GM21529 (cell line): ENCODE results near the gene STK11IP.

Source experiments
- ATAC-seq: cut with Tn5 transposase; IDR thresholded peaks from one replicate; pipeline ENCODE4 v1.9.1; 2021; ENCODE audit not compliant: unreplicated experiment

STK11IP gene

GRCh38 chr2:219614076-219614860, 16.6 kb downstream of the STK11IP start:
- no peak for ATAC-seq

- no peak for ATAC-seq
Observed at GRCh38 chr2:219615036-219615435, 17.4 kb downstream of the STK11IP start.

- ATAC-seq: no peak
Observed at GRCh38 chr2:219615894-219616293, 18.2 kb downstream of the STK11IP start.

DNA sequence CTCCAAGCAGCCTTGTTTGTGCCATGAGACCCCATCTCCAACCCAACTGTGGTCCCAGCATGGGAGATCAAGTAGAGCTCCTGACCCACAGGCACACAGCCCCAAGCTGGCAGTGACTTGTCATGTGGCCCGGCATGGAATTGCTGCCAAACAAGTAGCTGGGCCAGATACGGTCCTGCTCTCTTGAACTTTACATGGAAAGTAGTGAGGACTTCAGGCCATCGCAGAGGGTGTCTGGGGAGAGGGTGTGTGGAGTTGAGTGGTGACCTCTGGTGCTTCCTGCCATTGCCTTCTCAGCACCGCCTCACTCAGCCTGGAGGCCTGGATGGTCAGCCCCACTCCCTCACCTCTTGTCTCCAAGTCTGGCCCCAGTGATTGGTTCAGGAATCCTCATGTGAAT, 18.9 kb downstream of the STK11IP start:
- ATAC-seq: no peak

GRCh38 chr2:219618733-219619122, 21.1 kb downstream of the STK11IP start:
- ATAC-seq: no peak

- ATAC-seq: no peak
Observed at GRCh38 chr2:219619235-219619634, 21.6 kb downstream of the STK11IP start.

- no peak for ATAC-seq
Observed at GRCh38 chr2:219620546-219620945, 22.9 kb downstream of the STK11IP start.

DNA sequence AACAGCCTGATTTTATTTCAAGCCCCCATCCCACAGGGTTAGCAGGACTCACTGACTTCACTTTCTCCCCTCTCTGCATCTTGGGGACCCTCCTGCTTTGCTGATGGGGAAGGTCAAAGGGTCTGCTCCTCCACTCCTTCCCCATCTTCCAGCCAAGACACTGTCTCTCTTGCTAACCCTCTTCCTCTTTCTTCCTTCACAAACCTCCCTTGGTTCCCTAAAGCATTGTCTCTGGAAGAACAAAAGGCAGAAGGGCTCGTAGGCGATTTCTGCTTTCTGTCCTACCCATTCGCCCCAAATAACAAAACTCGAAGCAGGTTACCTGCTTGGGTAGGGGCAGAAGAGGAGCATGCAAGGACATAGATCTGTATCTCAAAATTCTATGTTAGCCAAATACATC, 24.3 kb downstream of the STK11IP start:
- ATAC-seq: no peak

DNA sequence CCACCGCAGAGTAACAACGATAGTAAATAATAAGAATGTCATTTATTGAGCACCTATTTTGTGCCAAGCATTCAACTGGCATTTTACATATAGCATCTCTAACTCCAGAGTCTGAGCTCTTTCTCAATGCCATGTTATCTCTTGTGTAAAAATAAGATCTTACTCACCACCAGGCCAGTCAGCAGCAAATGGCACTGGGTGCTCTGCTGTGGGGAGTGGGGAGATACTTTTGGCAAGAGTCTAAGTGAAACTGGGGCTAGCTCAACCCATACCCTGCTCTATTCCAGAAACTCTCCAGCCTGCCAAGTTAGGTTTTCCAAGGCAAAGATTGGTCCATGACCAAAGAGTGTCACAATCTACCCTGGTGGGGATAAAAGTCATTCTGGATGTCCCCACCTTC, 24.8 kb downstream of the STK11IP start:
- no peak for ATAC-seq

DNA sequence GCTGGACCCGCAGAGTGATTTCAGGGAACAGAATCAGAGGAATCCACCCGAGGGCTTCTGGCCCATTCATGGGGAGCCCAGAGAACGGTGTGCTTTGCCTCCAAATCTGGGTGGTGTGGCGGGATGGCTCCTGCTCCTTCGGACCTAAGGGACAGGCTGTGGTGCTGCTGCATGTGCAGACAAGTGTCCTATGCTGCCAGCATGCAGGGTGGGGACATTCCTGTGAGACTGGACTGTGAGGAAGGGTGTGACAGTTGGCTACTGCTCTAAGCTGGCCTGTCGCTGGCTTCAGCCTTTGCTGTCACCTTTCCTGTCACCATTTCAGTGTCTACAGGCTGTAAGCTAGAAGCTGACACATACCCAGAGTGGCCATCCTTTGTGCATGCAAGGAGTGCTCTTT, 26.9 kb downstream of the STK11IP start:
- ATAC-seq: no peak

DNA sequence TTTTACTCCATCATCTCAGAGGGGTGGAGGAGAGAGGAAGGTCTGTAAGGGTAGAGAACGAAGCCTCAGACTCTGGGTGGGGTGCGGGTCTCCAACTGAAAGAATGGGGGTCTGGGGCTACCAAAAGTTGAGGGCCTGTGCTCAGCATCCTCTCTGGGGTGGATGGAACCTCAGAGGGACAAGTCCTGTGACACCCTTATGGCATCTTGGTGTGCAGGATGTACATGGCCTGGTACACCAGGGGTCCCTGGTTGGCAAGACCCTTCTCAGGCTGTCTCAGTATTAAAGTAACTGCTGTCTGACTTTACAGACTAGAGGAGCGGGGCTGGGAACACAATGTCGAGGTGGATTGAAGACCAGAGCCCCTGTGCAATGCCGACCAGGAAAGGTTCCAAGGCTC, 27.5 kb downstream of the STK11IP start:
- no peak for ATAC-seq

GRCh38 chr2:219626540-219626939, 28.9 kb downstream of the STK11IP start:
- ATAC-seq: no peak

- ATAC-seq: no peak
Observed at GRCh38 chr2:219627103-219628100, 29.7 kb downstream of the STK11IP start, which contains the start of gene SLC4A3. SLC4A3 (plus strand) TSS chr2:219627630; CDS start chr2:219627993, 363 bp downstream.

GRCh38 chr2:219628235-219628985, 30.8 kb downstream of the STK11IP start:
- ATAC-seq: no peak

DNA sequence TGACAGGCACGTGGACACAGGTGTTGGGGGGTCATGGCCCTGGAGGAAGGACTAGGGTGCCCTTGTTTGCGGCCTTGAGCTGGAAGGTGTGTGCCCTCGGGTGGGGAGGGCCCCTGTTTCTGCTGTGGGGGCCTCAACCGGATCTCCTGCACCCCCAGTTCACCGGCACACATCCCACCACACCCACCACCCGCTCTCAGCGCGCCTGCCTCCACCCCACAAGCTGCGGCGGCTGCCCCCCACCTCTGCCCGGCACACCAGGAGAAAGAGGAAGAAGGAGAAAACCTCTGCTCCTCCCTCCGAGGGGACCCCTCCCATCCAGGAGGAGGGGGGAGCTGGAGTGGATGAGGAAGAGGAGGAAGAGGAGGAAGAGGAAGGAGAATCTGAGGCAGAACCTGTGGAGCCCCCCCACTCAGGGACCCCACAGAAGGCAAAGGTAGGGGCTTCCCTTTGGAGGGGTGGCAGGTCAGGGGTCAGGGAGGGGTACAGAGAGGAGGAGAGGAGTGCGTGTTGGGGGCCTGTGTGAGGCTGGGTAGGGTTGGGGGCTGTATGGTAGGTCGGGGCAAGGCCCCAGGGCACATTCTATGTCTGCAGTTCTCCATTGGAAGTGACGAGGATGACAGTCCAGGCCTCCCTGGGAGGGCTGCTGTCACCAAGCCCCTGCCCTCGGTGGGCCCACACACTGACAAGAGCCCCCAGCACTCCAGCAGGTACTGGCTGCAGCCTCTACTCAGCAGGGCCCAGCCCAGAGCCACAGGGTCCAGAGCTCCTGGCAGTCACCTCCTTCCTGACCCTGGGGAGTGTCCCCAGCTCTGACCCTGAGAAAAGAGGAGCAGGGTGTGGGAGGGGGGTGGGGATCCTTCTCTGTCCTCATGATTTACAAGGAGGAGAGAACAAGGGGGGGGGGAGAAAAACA, 31.6 kb downstream of the STK11IP start:
- ATAC-seq: no peak

DNA sequence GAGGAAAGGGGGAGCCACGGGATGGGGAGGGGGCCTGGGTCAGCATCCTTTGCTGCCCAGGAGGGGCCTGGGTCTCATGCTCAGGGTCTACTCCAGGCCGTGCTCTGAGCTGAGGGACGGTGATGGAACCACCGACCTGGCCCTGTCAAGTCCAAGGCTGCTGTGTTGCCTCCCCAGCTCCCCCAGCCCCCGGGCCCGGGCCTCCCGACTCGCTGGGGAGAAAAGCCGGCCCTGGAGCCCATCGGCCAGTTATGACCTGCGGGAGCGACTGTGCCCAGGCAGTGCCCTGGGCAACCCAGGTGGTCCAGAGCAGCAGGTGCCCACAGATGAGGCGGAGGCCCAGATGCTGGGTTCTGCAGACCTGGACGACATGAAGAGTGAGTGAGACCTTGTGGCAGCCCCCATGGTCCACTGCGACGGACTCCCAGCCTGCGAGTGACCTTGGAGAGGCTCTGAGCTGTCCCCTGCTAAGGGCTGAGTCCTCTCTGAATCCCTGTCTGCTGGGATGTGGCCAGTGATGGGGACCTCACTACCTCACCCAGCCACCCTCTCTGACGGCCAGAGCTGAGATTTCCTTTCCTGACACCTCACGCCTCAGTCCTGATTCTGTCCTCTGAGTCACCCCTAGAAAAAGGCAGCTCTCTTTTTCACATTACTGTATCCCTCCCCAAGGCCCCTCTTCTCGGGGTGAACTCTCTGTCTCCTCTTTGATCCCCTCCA, 32.5 kb downstream of the STK11IP start:
- no peak for ATAC-seq

DNA sequence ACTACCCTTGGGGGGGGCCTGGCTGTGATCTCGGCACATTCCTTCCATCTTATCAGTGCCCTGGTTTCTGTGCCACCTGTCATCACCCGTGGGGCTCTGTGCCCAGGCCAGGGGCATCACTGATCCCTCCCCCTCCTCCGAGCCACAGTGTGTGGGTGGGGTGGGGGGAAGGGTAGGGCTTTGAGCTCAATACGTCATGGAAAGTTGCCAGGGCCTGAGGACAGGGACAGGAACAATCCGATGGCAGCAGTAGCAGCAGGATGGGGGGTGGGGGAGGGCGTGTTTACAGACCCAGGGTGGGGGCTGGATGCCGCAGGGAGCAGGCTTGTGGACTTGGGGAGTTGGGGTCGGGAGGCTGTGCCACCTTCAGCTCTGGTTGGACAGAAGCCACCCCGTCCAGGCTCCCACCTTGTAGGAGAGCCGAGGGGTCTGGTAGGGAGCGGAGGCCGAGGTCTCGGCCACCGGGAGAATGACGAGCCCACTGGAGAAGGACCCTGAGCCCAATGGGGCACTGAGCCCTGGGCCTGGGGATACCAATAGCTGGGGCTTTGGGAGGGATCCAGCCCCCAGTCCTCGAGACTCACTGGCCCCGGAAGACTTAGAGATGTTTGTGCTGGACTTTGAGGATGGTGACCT, 33.2 kb downstream of the STK11IP start:
- ATAC-seq: no peak

DNA sequence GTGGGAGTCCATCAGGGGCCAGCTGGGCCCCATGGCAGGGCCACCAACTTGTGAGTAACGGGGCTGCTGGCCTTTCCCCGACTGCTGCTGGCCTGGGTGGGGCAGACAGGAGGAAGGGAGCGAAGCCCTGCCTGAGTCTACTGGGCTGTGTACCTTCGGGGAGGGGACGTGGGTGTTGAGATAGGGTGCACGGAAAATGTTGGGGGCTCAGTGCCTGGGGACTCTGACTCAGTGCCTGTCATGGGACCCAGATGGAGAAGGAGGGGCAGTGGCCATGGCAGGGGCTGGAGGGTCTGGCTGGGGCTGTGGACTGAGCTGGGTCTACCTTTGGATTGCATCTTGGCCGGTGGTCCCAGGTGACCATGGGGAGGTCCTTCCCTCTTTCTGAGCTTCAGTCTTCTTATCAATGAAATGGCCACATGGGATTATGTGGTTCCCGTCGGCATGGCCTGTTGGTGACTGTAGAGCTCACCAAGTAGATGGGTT, 33.8 kb downstream of the STK11IP start:
- no peak for ATAC-seq
